T follicular helper cell (primary cell): ENCODE results near the gene SUN1.
"Not testable (repeated sequence)": the region's sequence is repeated elsewhere in the genome, so short reads cannot be mapped to it uniquely, and the experiment has no call there.

Experiments
- DNase-seq: peaks from one replicate; pipeline ENCODE4 v3.0.0-alpha.2; 2020; ENCODE audit warnings: low read depth
- total RNA-seq, 2 experiments: gene quantifications; one replicate each; lab custom pipeline; 2026; lab: John Stamatoyannopoulos, UW

Gene SUN1, protein sequence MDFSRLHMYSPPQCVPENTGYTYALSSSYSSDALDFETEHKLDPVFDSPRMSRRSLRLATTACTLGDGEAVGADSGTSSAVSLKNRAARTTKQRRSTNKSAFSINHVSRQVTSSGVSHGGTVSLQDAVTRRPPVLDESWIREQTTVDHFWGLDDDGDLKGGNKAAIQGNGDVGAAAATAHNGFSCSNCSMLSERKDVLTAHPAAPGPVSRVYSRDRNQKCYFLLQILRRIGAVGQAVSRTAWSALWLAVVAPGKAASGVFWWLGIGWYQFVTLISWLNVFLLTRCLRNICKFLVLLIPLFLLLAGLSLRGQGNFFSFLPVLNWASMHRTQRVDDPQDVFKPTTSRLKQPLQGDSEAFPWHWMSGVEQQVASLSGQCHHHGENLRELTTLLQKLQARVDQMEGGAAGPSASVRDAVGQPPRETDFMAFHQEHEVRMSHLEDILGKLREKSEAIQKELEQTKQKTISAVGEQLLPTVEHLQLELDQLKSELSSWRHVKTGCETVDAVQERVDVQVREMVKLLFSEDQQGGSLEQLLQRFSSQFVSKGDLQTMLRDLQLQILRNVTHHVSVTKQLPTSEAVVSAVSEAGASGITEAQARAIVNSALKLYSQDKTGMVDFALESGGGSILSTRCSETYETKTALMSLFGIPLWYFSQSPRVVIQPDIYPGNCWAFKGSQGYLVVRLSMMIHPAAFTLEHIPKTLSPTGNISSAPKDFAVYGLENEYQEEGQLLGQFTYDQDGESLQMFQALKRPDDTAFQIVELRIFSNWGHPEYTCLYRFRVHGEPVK
- total RNA-seq: 83.2 to 297 reads per million in 2 experiments

DNA sequence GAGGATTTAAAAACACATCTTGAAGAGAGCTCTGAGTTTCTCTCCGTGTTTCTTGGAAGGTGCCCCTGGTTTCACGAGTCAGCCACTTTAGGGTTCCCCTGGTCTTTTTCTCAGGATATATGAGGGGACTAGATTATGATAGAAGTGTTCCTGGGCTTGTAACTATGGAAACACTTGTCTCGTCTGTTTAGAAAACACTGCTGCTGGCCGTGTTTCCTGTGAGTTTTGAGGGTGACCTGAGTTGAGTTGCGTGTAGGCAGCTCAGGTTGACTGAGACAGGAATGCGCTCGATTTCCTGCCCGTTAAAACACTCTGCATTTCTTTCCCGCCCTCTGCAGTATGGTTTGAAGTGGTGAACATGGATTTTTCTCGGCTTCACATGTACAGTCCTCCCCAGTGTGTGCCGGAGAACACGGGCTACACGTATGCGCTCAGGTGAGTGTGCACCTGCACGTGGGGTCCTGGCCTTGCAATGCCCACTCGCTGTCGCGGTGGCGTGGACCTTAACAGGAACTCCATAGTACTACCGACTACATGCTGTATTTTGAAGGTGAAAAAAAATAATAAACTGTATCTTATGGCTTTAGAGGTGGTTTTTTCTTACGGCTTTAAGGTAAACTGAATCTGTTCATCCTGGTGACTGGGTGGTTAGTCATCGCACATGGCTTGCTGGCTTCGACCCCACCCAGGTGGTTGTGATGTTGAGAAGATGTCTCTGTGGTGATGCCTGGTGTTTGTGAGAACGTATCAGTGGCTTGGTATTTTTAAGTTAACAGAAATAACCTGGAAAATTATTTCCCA, at the start of gene SUN1:
SUN1 (plus strand) TSS at position 310 of the 801 bp plus-strand sequence; CDS start at position 359, 49 bp downstream.
- DNase-seq: peak; percentile 29

DNA sequence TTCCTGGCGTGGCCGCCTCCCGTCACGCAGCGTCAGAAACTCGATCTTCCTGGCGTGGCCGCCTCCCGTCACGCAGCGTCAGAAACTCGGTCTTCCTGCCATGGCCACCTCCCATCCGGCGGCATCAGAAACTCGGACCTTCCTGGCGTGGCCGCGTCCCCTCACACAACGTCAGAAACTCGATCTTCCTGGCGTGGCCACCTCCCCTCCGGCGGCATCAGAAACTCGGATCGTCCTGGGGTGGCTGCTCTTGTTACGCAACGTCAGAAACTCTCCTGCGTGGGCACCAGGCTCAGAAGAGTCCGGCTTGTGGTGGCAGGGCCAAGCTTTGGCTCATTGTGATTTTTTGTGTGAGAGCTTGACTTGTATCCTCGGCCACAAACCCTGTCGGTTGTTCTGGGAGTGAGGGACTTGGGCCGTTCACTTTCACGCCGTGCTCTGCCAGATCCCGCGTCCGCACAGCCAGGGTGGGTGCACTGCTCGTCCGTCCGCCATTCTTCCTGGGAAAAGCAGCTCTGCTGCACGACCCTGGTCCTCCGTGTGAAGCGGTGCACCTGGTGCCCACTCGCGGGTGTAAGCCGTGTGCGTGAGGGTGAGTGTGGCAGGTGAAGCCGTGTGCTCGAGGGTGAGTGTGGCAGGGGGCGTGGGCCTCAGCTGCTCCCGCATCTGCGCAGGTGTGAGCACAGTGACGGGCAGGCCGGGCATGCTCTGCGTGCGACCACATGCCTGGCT, 49.4 kb upstream of the SUN1 start:
- no peak for DNase-seq

DNA sequence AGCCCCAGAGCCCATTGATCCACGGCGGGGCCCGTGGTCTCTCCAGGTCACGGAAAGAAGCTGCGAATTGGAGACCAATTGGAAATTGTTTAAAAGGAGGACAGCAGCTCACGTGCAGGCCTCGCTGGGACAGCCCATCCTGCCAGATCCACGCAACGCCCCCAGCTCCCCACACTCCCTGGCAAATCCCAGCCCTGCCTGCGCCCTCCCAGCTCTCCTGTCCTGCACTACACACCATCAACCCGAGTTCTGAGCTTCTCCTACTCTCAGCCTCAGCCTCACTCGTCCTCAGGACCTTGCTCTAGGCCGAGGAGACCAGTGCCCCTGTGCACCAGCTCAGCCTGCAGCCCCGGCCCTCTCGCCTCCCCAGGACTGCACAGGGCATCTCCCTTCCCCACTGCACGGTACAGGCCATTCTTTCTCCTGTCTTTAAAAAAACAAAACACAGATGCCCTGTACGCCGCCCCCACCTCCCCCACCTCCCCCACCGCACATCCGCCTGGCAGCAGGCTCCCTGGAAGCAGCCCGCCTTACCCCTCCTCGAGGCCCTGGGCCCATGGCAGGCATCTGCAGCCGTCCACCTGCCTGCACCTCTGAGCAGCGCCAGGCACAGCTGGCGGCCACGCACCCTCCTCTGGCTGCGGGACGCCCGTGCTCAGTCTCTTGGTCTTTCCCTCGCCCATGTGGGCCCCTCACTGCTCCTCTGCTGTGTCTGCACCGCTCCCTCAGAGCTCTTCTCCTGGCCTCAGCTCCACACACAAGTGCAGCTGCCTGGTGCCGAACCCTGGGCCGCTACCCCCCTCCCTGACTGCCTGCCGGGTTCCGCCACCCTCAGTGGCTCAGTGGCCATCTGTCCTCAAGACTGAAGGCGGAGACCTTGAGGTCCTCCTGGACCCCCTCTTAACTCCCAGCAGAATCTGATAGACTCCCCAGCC, 48.5 kb upstream of the SUN1 start:
- DNase-seq: no peak

DNA sequence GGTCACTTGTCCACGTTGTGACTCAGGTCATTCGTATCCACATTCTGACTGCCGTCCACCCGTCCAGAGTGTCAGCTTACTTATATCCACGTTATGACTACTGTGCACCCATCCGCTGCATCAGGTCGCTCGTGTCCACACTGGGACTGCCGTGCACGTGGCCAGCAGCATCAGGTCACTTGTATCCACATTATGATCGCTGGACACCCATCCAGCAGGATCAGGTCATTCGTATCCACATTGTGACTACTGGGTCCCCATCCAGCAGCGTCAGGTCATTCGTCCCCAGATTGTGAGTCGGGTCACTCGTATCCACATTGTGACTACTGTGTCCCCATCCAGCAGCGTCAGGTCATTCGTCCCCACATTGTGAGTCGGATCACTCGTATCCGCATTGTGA, 47.3 kb upstream of the SUN1 start:
- DNase-seq: no peak

DNA sequence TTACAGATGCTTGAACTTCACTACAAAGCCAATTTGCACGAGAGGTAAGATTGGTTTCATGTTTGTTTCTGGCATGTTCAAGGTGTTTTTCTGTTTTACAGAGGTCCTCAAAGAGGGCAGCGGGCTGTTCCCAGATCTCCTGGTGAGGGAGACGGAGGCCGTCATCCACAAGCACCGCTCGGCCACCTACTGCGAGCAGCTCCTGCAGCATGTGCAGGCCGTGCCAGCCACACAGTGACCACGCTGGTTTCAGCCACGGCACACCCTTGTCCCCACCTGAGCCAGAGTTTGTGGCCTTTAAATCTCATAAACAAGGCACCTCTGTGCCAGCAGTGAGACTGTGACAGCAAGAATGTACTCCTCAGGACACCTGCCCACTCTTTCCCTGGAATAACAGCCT, 46.9 kb upstream of the SUN1 start:
- no peak for DNase-seq

DNA sequence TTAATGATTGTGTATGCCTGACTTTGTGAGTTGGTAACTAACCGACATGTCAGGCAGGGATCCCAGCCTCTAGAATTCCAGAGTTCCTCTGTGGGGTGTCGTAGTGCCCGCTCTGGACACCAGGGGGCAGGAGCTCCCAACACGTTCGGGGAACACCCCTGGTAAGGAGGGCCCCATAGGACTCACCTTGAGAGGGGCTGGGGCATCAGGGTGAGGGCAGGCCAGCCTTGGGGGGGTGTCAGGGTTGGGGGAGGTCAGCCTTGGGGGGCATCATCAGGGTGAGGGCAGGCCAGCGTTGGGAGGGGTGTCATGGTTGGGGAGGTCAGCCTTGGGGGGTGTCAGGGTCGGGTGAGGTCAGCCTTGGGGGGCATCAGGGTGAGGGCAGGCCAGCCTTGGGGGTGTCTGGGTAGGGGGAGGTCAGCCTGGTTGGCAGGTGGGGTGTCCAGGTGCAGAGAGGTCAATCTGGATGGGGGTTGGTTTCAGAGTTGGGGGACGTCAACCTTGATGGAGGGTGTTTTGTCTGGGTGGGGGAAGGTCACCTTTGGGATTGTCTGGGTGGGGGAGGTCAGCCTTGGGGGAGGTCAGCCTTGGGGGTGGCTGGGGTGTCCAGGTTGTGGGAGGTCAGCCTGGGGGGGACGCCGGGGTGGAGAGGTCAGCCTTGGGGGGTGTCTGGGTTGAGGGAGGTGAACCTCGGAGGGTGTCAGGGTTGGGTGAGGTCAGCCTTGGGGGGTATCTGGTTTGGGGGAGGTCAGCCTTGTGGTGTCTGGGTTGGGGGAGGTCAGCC, 45.6 kb upstream of the SUN1 start:
- DNase-seq: peak; percentile 52

DNA sequence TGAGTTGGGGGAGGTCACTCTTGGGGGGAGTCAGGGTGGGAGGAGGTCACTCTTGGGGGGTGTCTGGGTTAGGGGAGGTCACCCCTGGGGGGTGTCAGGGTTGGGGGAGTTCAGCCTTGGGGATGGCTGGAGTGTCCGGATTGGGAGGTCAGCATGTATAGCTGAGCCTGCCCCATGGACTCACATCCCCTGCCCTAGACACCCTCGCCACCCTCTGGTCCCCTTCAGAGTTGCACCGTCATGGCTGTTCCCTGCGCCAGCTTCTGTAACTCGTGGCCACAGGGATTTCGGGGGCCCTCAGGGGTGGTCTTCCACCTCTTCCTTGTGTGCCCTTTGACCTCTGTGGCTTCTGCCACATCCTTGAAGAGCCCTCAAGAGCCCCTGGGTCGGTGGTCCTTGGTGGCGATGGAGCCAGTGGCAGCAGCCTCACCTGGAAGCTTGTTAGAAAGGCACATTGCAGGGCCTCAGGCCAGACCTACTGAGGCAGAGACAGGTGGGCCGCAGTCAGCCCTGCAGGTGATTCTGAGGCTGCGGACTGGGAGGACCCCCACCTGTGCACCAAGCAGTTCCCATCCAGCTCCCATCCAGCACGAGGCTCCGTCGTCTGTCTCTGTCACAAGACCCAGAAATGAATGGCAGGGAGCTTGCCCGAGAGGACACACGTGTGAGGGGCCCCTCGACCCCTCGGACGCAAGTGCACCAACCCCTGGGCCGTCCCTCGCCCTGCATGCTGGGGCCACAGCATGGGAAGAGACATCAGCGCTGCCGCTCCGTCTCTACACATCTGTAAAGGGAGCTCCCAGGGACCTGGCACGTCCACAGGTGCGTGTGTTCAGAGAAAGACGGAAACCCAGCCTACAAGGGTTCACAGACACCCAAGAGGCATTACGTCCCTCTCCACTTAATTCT, 44.7 kb upstream of the SUN1 start:
- DNase-seq: no peak

DNA sequence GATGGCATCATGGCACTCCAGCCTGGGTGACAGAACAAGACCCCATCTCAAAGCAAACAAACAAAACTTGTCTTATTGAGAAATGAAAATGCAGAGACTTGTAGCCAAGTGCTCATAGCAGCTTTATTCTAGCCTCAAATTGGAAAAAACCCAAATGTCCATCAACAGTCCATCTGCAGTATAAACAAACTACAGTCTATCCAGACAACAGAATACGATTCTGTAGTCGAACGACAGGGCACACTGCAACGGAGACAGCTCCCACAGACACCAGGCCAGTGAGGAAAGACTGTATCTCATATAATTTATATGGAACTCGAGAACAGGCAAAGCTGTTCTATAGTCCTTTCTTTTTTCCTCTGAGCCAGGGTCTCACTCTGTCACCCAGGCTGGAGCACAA, 40.8 kb upstream of the SUN1 start:
- DNase-seq: no peak

DNA sequence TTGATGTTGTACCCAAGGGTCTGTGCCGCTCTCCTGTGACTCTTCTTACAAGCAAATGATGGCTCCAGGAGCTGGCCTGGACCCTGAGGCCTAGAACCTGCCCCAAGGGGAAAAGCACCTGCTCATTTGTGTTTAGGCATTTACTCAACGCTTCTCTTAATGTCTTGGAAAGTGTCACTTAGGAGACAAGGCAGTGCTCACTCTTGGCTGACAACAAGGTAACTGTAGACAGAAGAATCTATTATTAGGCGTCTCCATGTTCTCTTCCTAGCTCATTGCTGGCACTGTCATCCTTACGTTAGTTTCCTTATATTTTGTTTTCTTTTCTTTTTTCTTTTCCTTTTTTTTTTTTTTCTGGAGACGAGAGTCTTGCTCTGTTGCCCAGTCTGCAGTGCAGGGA, 38.1 kb upstream of the SUN1 start:
- no peak for DNase-seq

DNA sequence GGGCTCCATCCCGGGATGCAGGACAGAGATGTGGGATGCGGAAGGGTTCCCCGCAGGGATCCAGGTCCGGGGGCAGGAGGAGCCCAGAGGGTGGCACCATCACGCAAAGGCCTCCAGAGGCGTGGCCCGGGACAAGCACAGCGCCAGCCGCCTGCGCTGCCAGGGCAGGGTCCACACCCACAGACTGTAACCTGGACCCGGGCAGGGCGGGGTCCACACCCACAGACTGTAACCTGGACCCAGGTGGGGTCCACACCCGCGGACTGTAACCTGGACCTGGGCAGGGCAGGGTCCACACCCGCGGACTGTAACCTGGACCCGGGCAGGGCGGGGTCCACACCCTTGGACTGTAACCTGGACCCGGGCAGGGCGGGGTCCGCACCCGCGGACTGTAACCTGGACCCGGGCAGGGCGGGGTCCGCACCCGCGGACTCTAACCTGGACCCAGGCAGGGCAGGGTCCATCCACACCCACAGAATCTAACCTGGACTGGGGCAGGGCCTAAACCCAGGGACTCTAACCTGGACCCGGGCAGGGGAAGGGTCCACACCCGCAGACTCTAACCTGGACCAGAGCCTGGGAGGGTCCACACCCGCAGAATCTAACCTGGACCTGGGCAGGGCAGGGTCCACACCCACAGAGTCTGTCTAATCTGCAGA, 37.5 kb upstream of the SUN1 start:
- no peak for DNase-seq

DNA sequence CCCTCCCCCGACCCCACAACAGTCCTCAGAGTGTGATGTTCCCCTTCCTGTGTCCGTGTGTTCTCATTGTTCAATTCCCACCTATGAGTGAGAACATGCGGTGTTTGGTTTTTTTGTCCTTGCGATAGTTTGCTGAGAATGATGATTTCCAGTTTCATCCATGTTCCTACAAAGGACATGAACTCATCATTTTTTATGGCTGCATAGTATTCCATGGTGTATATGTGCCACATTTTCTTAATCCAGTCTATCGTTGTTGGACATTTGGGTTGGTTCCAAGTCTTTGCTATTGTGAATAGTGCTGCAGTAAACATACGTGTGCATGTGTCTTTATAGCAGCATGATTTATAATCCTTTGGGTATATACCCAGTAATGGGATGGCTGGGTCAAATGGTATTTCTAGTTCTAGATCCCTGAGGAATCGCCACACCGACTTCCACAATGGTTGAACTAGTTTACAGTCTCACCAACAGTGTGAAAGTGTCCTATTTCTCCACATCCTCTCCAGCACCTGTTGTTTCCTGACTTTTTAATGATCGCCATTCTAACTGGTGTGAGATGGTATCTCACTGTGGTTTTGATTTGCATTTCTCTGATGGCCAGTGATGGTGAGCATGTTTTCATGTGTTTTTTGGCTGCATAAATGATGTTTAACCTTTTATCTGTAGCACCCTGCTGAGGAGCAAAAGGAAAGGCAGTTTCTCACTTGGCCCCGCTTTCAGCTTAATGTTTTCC, 35.7 kb upstream of the SUN1 start:
- not testable (repeated sequence) for DNase-seq

DNA sequence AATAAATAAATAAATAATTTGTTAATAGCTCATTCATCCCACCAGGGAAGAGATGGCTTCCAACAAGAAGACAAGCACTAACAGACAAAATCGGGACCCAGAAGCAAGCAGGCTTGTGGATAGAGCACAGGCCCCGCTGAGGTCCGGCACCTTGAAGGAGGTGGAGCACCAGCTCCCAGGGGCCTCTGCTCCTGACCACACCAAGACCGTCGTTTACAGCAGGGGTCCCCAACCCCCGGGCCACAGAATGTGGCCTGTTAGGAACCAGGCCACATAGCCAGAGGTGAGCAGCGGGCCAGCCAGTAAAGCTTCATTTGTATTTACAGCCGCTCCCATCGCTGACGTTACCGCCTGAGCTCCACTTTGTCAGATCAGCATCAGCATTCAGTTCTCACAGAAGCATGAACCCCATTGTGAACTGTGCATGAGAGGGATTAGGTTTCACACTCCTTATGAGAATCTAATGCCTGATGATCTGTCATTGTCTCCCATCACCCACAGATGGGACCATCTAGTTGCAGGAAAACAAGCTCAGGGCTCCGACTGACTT, 33.3 kb upstream of the SUN1 start:
- no peak for DNase-seq

DNA sequence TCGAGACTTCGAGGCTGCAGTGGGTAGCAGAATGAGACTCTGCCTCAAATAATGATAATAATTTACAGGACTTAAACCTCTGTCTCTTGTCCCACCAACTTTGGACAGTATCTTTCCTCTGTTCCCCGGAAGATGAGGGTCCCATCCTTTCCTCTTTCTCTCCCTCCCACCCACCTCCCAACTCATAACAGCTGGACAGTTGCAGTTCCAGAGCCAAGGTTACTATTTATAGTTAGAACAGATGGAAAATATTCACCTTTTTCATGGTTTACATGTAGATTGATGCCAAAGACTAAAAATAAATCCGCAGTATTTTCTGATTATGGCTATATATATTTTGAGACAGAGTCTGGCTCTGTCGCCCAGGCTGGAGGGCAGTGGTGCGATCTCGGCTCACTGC, 31.6 kb upstream of the SUN1 start:
- no peak for DNase-seq

DNA sequence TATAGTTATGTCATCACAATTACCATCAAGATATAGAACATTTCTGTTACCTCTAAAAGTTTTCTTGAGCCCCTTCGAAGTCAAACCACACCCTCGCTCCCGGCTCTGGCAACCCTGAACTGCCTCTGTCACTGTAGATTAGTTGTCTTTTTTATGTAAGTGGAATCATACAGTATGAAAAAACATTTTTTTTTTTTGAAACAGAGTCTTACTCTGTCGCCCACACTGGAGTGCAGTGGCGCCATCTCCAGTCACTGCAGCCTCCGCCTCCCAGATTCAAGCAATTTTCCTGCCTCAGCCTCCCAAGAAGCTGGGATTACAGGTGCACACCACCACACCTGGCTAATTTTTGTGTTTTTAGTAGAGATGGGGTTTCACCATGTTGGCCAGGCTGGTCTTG, 30.9 kb upstream of the SUN1 start:
- DNase-seq: not testable (repeated sequence)

DNA sequence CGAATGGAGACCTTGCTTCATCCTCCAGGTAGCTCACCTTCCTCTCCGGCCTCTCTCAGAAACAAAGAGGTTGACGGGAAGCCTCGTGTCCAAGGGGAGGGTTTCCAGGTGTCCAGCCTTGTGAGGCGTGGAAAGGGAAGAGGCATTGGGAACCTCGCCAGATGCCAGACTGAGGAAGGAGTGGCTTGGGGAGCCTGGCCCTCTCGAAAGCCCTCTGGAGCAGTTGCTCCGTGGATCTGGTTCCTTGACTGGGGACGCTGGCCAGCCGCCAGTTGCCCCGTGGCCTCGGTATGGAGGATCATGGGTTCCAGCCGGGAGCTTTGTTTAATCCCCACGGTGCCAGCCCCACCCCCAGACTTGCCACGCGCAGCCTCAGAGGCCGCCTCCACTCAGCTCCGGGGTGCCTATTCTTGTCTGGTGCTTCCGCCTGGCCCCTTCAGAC, 30.3 kb upstream of the SUN1 start:
- no peak for DNase-seq

DNA sequence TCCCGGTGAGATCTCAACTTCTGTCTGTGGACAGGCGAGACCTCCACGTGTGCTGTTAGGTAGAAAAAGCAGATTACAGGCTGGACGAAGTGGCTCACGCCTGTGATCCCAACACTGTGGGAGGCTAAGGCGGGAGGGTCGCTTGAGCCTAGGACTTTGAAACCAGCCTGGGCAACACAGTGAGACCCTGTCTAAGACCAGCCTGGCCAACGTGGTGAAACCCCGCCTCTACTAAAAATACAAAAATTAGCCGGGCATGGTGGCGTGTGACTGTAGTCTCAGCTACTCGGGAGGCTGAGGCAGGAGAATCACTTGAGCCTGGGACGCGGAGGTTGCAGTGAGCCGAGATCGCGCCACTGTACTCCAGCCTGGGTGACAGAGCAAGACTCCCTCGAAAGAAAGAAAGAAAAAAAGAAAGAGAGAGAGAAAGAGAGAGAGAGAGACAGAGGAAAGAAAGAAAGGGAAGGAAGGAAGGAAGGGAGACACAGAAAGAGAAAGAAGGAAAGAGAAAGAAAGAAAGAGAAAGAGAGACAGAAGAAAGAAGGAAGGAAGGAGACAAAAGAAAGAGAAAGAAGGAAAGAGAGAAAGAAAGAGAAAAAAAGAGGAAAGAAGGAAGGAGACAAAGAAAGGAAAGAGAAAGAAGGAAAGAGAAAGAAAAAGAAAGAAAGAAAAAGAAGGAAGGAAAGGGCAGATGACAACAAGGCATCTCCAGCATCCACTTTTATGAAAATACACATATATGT, 29.6 kb upstream of the SUN1 start:
- no peak for DNase-seq
